HepG2 (cell line): ENCODE results near the gene PLRG1. TPM values are rescaled to one million over a fixed set of nuclear protein-coding genes. Genes with fewer than 3 reads are reported as not detected.
A peak's percentile ranks its signal among the peaks of the same experiment; 100 is the strongest.

ENCODE experiments used
- ARNT2 ChIP-seq: sonication (generic); formaldehyde crosslinking; IDR thresholded peaks from 2 replicates; pipeline ENCODE4 v1.8.0; 2022; ENCODE audit warnings: mild to moderate bottlenecking, low read depth, missing genetic modification reagents, moderate library complexity
- BCL6 ChIP-seq: IDR thresholded peaks from 2 replicates; pipeline ENCODE4 v1.6.1; 2016; ENCODE audit warnings: missing genetic modification reagents, missing compliant biosample characterization
- E2F2 ChIP-seq: sonication (generic); formaldehyde crosslinking; IDR thresholded peaks from 2 replicates; pipeline ENCODE4 v1.4.0; 2020; ENCODE audit warnings: missing genetic modification reagents, borderline replicate concordance
- HMG20B ChIP-seq: conservative IDR thresholded peaks from 2 replicates; pipeline ENCODE4 v1.6.1; 2016; ENCODE audit warnings: missing genetic modification reagents, missing compliant biosample characterization
- MAFK ChIP-seq, 2 experiments: IDR thresholded peaks in 1 of 2; conservative IDR thresholded peaks in 1 of 2; 2 replicates each; pipeline ENCODE4 v1.6.1; 2011; ENCODE audit warnings: improper control_type of control experiment in 2 of 2, low read length in 2 of 2
- MIER2 ChIP-seq: IDR thresholded peaks from 2 replicates; pipeline ENCODE4 v1.6.1; 2016; ENCODE audit warnings: missing biosample characterization, missing genetic modification reagents
- POLR2A ChIP-seq, 2 experiments: IDR thresholded peaks; 2 replicates each; pipeline ENCODE4 v1.6.1; 2011; ENCODE audit warnings: low read depth in 2 of 2, low read length in 2 of 2, mild to moderate bottlenecking in 1 of 2, moderate library complexity in 1 of 2; ENCODE audit not compliant: insufficient read depth in 1 of 2
- PRDM10 ChIP-seq: sonication (generic); formaldehyde crosslinking; IDR thresholded peaks from 2 replicates; pipeline ENCODE4 v1.4.0; 2020; ENCODE audit warnings: low read depth, missing genetic modification reagents
- RFX5 ChIP-seq: IDR thresholded peaks from 2 replicates; pipeline ENCODE4 v1.6.1; 2011; ENCODE audit warnings: low read depth, low read length, improper control_type of control experiment
- SALL2 ChIP-seq: sonication (generic); formaldehyde crosslinking; IDR thresholded peaks from 2 replicates; pipeline ENCODE4 v1.8.1; 2023; ENCODE audit warnings: mild to moderate bottlenecking, missing genetic modification reagents, inconsistent platforms
- SAP130 ChIP-seq: IDR thresholded peaks from 2 replicates; pipeline ENCODE4 v1.6.1; 2016; ENCODE audit warnings: low read depth
- SMAD3 ChIP-seq: sonication (generic); formaldehyde crosslinking; IDR thresholded peaks from 2 replicates; pipeline ENCODE4 v1.4.0; 2020; ENCODE audit warnings: missing genetic modification reagents
- TEAD2 ChIP-seq: sonication (generic); formaldehyde crosslinking; IDR thresholded peaks from 2 replicates; pipeline ENCODE4 v1.9.0; 2021; ENCODE audit warnings: missing genetic modification reagents
- THAP8 ChIP-seq: sonication (generic); formaldehyde crosslinking; IDR thresholded peaks from 2 replicates; pipeline ENCODE4 v1.5.1; 2020; ENCODE audit warnings: missing genetic modification reagents, mild to moderate bottlenecking, borderline replicate concordance
- YY1 ChIP-seq: IDR thresholded peaks from 2 replicates; pipeline ENCODE4 v1.6.1; 2011; ENCODE audit warnings: low read length, low read depth, moderate library complexity, mild to moderate bottlenecking; ENCODE audit not compliant: insufficient read depth, insufficient replicate concordance
- ZFX ChIP-seq: sonication (generic); formaldehyde crosslinking; IDR thresholded peaks from 2 replicates; pipeline ENCODE4 v1.4.0; 2020; ENCODE audit warnings: mild to moderate bottlenecking, low read depth, missing genetic modification reagents, moderate library complexity
- ZMYM2 ChIP-seq: sonication (generic); formaldehyde crosslinking; IDR thresholded peaks from 2 replicates; pipeline ENCODE4 v1.8.0; 2022; ENCODE audit warnings: mild to moderate bottlenecking, missing genetic modification reagents
- ZMYM4 ChIP-seq: sonication (generic); formaldehyde crosslinking; IDR thresholded peaks from 2 replicates; pipeline ENCODE4 v1.8.1; 2023; ENCODE audit warnings: mild to moderate bottlenecking, missing genetic modification reagents
- ZNF276 ChIP-seq: sonication (generic); formaldehyde crosslinking; IDR thresholded peaks from 2 replicates; pipeline ENCODE4 v1.4.0; 2020; ENCODE audit warnings: mild to moderate bottlenecking, low read depth, missing genetic modification reagents
- ZNF382 ChIP-seq: sonication (generic); formaldehyde crosslinking; IDR thresholded peaks from 2 replicates; pipeline ENCODE4 v1.5.0; 2020; ENCODE audit warnings: missing genetic modification reagents, mild to moderate bottlenecking, borderline replicate concordance
- ZNF562 ChIP-seq: sonication (generic); formaldehyde crosslinking; IDR thresholded peaks from 2 replicates; pipeline ENCODE4 v1.8.0; 2022; ENCODE audit warnings: missing genetic modification reagents, borderline replicate concordance
- ZZZ3 ChIP-seq: sonication (generic); formaldehyde crosslinking; IDR thresholded peaks from 2 replicates; pipeline ENCODE4 v1.4.0; 2020; ENCODE audit warnings: missing genetic modification reagents, mild to moderate bottlenecking, borderline replicate concordance
- polyA plus RNA-seq, 8 experiments: library from polyadenylated mRNA; depleted of rRNA in 3 of 8; stranded (reverse) in 7 of 8; unstranded in 1 of 8; fragments of >200 nt; fragmentation: Illumina TruSeq in 4 of 8; extraction: Trizol in 4 of 8; gene quantifications; 2 replicates each; pipeline versions ENCODE4 v1.2.1 to v1.2.3, GENCODE V29; 2011 to 2016; ENCODE audit warnings: low read depth in 4 of 8, missing spikeins in 1 of 8, mixed read lengths in 1 of 8; ENCODE audit not compliant: insufficient read depth in 1 of 8
- total RNA-seq, 5 experiments: library from RNA; depleted of rRNA; stranded (reverse); fragments of >200 nt; fragmentation: Illumina TruSeq; extraction: Trizol; gene quantifications; 2 replicates each; pipeline ENCODE4 v1.2.3, GENCODE V29; 2016; ENCODE audit warnings: low read depth in 1 of 5

Gene PLRG1
- total and polyA plus RNA-seq, 2 of the 13 experiments (the other 11 are each of a cell fraction or from before 2014, with no cell fraction given): 77.3 to 110 TPM

GRCh38 chr4:154559494-154560418, 9.6 kb upstream of the PLRG1 start (continued):
- TF ChIP-seq E2F2 (CRISPR knock-in tag) (no peak), ZNF562 (CRISPR knock-in tag) (no peak), BCL6 (peak; percentile 96), SALL2 (CRISPR knock-in tag) (no peak), ZNF382 (CRISPR knock-in tag) (no peak), RFX5 (no peak; the same call in 1 of the 2 replicates), HMG20B (CRISPR knock-in tag) (peak; percentile 97), TEAD2 (CRISPR knock-in tag) (no peak), ZNF276 (CRISPR knock-in tag) (no peak), YY1 (no peak), ZFX (peak; percentile 20; the same call in 1 of the 2 replicates), MAFK (conservative IDR thresholded peaks at IDR 0.05 in 1 of 2, IDR thresholded peaks at IDR 0.05 in 1 of 2; ENCODE audit: low read length in 2 of 2) (no peak), THAP8 (CRISPR knock-in tag) (no peak), POLR2A (IDR thresholded peaks at IDR 0.05; ENCODE audit: insufficient read depth in 1 of 2, low read depth in 2 of 2, low read length in 2 of 2) (no peak), PRDM10 (CRISPR knock-in tag) (peak; percentile 57; the same call in 1 of the 2 replicates), SAP130 (CRISPR knock-in tag) (peak; percentile 89), ARNT2 (0 out of 2 replicates have a peak, but pooled peaks have one; percentile 13), ZMYM4 (peak; percentile 58; the same call in 1 of the 2 replicates), MIER2 (CRISPR knock-in tag) (0 out of 2 replicates have a peak, but pooled peaks have one; percentile 56), ZZZ3 (no peak), SMAD3 (peak; percentile 88), ZMYM2 (CRISPR knock-in tag) (no peak)
